ENCODE data around the gene CHD1L. TPM values are rescaled to one million over a fixed set of nuclear protein-coding genes. Genes with fewer than 3 reads are reported as not detected.
A peak's percentile ranks its signal among the peaks of the same experiment; 100 is the strongest.
"Not testable (repeated sequence)": the region's sequence is repeated elsewhere in the genome, so short reads cannot be mapped to it uniquely, and the experiment has no call there.

CHD1L gene
- polyA plus RNA-seq, 4 donors, result 46.2 to 50.4 (median 48.2) TPM

- no peak for DNase-seq (ENCODE audit: low read depth in 4 of 4, low spot score in 3 of 4)
Observed at GRCh38 chr1:147264158-147264768, 21.8 kb downstream of the CHD1L start.

- no peak for DNase-seq (ENCODE audit: low read depth in 4 of 4, low spot score in 3 of 4)
Observed at GRCh38 chr1:147266381-147266780, 23.9 kb downstream of the CHD1L start.

GRCh38 chr1:147267711-147268110, 25.2 kb downstream of the CHD1L start:
- no peak for DNase-seq (ENCODE audit: low read depth in 4 of 4, low spot score in 3 of 4)

- no peak for DNase-seq (ENCODE audit: low read depth in 4 of 4, low spot score in 3 of 4)
Observed at GRCh38 chr1:147270721-147271120, 28.2 kb downstream of the CHD1L start.

GRCh38 chr1:147272042-147272441, 29.6 kb downstream of the CHD1L start:
- DNase-seq (ENCODE audit: low read depth in 4 of 4, low spot score in 3 of 4), result no peak

- DNase-seq (ENCODE audit: low read depth in 4 of 4, low spot score in 3 of 4), result peak; percentile 18 to 43 (median 36)
Observed at GRCh38 chr1:147273409-147274336, 31.2 kb downstream of the CHD1L start.

- no peak for DNase-seq (ENCODE audit: low read depth in 4 of 4, low spot score in 3 of 4)
Observed at GRCh38 chr1:147281950-147282349, 39.5 kb downstream of the CHD1L start.

GRCh38 chr1:147283011-147283410, 40.5 kb downstream of the CHD1L start:
- no peak for DNase-seq (ENCODE audit: low read depth in 4 of 4, low spot score in 3 of 4)

- no peak for DNase-seq (ENCODE audit: low read depth in 4 of 4, low spot score in 3 of 4)
Observed at GRCh38 chr1:147287133-147287865, 44.8 kb downstream of the CHD1L start.

- DNase-seq (ENCODE audit: low read depth in 4 of 4, low spot score in 3 of 4), result no peak
Observed at GRCh38 chr1:147292012-147292411, 49.5 kb downstream of the CHD1L start.

GRCh38 chr1:147292631-147293251, 50.3 kb downstream of the CHD1L start:
- no peak for DNase-seq (ENCODE audit: low read depth in 4 of 4, low spot score in 3 of 4)

GRCh38 chr1:147297438-147297837, 55.0 kb downstream of the CHD1L start:
- no peak for DNase-seq (ENCODE audit: low read depth in 4 of 4, low spot score in 3 of 4)

GRCh38 chr1:147305803-147306202, 63.3 kb downstream of the CHD1L start:
- DNase-seq (ENCODE audit: low read depth in 4 of 4, low spot score in 3 of 4), result not testable (repeated sequence)

- DNase-seq (ENCODE audit: low read depth in 4 of 4, low spot score in 3 of 4), result no peak
Observed at GRCh38 chr1:147316968-147317367, 74.5 kb downstream of the CHD1L start.

GRCh38 chr1:147326933-147327687, 84.6 kb downstream of the CHD1L start:
- DNase-seq (ENCODE audit: low read depth in 4 of 4, low spot score in 3 of 4), result not testable (repeated sequence)

- DNase-seq (ENCODE audit: low read depth in 4 of 4, low spot score in 3 of 4), result no peak
Observed at GRCh38 chr1:147334292-147334691, 91.8 kb downstream of the CHD1L start.

- no peak for DNase-seq (ENCODE audit: low read depth in 4 of 4, low spot score in 3 of 4)
Observed at GRCh38 chr1:147336291-147336690, 93.8 kb downstream of the CHD1L start.

- DNase-seq (ENCODE audit: low read depth in 4 of 4, low spot score in 3 of 4), result no peak
Observed at GRCh38 chr1:147337040-147337630, 94.7 kb downstream of the CHD1L start.

GRCh38 chr1:147338571-147338970, 96.1 kb downstream of the CHD1L start:
- no peak for DNase-seq (ENCODE audit: low read depth in 4 of 4, low spot score in 3 of 4)

- DNase-seq (ENCODE audit: low read depth in 4 of 4, low spot score in 3 of 4), result no peak
Observed at GRCh38 chr1:147341246-147341645, 98.8 kb downstream of the CHD1L start.

Data from right renal pelvis (tissue), 4 donors.